Astrocyte of the cerebellum (primary cell): ENCODE results near the gene ESYT1.
A peak's percentile ranks its signal among the peaks of the same experiment; 100 is the strongest.

Experiments
- DNase-seq: peaks from one replicate; pipeline ENCODE4 v3.0.0-alpha.2; 2011; ENCODE audit warnings: low read depth
- H3K4me3 ChIP-seq: 2 replicates; pipeline ENCODE4 v1.5.1; 2011; ENCODE audit warnings: mild to moderate bottlenecking, low read depth, low read length, moderate library complexity
- in situ Hi-C: cut with HindIII; loops from 2 replicates; pipeline ENCODE4 v1.10.0; 2017; ENCODE audit warnings: low sequenced_read_pairs
- TF ChIP-seq, protein P1 (sequence below): IDR thresholded peaks from 2 replicates; pipeline ENCODE4 v1.5.1; 2012; ENCODE audit warnings: low read length, low read depth, moderate library complexity, mild to moderate bottlenecking; ENCODE audit errors: missing control alignments

Gene ESYT1, protein sequence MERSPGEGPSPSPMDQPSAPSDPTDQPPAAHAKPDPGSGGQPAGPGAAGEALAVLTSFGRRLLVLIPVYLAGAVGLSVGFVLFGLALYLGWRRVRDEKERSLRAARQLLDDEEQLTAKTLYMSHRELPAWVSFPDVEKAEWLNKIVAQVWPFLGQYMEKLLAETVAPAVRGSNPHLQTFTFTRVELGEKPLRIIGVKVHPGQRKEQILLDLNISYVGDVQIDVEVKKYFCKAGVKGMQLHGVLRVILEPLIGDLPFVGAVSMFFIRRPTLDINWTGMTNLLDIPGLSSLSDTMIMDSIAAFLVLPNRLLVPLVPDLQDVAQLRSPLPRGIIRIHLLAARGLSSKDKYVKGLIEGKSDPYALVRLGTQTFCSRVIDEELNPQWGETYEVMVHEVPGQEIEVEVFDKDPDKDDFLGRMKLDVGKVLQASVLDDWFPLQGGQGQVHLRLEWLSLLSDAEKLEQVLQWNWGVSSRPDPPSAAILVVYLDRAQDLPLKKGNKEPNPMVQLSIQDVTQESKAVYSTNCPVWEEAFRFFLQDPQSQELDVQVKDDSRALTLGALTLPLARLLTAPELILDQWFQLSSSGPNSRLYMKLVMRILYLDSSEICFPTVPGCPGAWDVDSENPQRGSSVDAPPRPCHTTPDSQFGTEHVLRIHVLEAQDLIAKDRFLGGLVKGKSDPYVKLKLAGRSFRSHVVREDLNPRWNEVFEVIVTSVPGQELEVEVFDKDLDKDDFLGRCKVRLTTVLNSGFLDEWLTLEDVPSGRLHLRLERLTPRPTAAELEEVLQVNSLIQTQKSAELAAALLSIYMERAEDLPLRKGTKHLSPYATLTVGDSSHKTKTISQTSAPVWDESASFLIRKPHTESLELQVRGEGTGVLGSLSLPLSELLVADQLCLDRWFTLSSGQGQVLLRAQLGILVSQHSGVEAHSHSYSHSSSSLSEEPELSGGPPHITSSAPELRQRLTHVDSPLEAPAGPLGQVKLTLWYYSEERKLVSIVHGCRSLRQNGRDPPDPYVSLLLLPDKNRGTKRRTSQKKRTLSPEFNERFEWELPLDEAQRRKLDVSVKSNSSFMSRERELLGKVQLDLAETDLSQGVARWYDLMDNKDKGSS

DNA sequence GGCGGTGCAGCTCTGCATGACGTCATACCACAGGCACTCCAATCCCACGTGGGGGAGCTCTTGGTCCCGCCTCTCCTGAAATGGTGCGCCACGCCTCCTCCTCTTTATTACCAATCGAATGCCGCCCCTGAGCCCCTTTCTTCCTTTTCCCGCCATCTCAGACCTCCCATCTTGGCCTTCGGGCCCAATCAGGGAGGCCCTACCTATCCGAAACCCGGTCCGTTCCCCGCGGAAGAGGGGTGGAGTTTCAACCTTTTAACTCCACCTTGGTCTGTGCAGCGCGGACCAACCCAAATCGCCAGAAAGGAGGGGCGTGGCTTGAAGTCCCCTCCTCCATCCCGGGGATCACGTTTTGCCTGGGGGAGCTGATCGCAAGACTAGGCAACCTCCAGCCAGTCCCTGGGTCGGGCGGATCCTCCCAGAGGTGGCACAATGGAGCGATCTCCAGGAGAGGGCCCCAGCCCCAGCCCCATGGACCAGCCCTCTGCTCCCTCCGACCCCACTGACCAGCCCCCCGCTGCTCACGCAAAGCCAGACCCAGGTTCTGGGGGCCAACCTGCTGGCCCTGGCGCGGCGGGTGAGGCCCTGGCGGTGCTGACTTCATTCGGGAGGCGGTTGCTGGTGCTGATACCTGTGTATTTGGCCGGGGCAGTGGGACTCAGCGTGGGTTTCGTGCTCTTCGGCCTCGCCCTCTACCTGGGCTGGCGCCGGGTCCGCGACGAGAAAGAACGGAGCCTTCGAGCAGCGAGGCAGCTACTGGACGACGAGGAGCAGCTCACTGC, at the start of gene ESYT1:
ESYT1 (plus strand) TSS at position 380 of the 782 bp plus-strand sequence; CDS start at position 433, 53 bp downstream.
- peak within 1 kb of the TSS; percentile 92 for H3K4me3 ChIP-seq
- DNase-seq = peak; percentile 100
- in situ Hi-C loops = loop anchor here (5.0 to 10.0 kb wide), 2 partner anchors 47 to 94 kb away; partner anchors contain the start of genes NABP2 and RNF41
- TF ChIP-seq, protein P1, sequence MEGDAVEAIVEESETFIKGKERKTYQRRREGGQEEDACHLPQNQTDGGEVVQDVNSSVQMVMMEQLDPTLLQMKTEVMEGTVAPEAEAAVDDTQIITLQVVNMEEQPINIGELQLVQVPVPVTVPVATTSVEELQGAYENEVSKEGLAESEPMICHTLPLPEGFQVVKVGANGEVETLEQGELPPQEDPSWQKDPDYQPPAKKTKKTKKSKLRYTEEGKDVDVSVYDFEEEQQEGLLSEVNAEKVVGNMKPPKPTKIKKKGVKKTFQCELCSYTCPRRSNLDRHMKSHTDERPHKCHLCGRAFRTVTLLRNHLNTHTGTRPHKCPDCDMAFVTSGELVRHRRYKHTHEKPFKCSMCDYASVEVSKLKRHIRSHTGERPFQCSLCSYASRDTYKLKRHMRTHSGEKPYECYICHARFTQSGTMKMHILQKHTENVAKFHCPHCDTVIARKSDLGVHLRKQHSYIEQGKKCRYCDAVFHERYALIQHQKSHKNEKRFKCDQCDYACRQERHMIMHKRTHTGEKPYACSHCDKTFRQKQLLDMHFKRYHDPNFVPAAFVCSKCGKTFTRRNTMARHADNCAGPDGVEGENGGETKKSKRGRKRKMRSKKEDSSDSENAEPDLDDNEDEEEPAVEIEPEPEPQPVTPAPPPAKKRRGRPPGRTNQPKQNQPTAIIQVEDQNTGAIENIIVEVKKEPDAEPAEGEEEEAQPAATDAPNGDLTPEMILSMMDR = no peak

DNA sequence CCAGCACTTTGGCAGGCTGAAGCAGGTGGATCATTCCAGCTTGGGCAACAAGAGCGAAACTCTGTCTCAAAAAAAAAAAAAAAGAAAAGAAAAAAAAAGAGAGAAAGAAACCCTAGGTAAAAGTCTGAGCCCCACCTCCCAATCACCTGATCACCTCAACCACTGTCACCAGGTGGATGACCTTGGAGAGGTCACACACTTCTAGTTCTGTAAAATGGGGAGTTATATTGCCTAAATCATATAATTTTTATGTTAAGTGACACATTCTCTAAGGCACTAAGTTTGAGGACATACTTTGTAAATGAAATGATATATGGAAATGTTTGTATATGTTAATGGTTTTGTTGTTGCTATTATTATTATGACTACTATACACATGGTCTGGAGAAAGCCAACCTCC, 49.6 kb upstream of the ESYT1 start:
- in situ Hi-C loops = no loop called here

DNA sequence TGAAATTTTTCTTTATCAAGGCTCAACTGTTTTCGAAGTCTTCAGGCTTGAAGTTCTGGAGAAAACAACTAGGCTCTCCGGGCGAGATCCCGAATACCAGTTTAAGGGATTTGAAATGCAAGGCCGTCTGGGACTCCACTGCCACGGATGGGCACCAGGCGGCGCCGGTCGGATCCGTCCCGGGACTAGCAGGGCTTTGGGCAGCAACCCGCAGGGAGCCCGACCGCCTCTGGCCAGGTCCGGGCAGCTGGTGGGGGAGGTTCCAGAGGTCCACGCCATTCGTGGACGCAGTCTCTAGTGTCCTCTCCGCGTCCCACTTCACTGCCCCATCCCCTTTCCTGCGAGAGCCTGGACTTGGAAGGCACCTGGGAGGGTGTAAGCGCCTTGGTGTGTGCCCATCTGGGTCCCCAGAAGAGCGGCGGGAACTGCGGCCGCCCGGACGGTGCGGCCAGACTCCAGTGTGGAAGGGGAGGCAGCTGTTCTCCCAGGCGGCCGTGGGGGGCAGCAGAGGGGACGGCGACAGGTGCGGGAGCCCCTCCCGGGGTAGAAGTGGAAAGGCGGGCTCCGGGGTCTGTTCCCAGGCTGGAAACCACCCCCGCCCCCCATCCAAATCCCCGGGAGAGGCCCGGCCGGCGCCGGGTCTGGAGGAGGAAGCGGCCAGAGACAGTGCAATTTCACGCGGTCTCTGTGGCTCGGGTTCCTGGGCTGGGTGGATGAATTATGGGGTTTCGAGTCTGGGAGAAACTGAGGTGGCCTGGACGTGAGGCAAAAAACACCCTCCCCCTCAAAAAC, 48.9 kb upstream of the ESYT1 start:
- TF ChIP-seq, protein P1 = peak; percentile 86
- peak; percentile 49 for DNase-seq
- in situ Hi-C loops = no loop called here
- peak overlapping the region; percentile 52 for H3K4me3 ChIP-seq

More for the DNA sequence above, 49.6 kb upstream of the ESYT1 start:
- H3K4me3 ChIP-seq = no peak overlapping the region
- no peak for DNase-seq
- TF ChIP-seq, protein P1 = no peak

DNA sequence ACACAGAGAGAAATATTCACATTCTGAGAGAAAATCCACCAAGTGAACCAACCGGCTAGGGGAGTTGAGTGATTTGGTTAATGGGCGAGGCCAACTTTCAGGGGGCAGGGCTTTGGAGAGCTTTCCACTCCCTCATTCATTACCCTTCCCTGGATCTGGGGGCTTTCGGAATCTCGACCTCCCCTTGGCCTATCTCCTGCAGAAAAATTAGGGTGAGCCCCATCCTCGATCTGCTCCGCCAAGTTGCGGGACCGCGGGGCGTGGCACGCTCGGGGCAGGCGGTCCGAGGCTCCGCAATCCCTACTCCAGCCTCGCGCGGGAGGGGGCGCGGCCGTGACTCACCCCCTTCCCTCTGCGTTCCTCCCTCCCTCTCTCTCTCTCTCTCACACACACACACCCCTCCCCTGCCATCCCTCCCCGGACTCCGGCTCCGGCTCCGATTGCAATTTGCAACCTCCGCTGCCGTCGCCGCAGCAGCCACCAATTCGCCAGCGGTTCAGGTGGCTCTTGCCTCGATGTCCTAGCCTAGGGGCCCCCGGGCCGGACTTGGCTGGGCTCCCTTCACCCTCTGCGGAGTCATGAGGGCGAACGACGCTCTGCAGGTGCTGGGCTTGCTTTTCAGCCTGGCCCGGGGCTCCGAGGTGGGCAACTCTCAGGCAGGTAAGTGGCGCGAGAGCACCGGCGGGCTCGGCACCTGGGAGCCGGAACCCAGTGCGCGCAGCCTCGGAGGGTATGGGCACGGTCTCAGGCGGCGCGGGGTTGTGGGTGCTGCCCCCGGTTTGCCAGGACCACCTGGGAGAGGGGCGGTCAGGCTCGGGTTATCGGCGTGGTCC, 48.1 kb upstream of the ESYT1 start, which contains the start of gene ERBB3:
ERBB3 (plus strand) TSS at position 443 of the 833 bp plus-strand sequence; CDS start at position 579, 136 bp downstream.
- in situ Hi-C loops = no loop called here
- TF ChIP-seq, protein P1 = no peak
- peak; percentile 15 for DNase-seq
- peak within 1 kb of the TSS; percentile 52 for H3K4me3 ChIP-seq

DNA sequence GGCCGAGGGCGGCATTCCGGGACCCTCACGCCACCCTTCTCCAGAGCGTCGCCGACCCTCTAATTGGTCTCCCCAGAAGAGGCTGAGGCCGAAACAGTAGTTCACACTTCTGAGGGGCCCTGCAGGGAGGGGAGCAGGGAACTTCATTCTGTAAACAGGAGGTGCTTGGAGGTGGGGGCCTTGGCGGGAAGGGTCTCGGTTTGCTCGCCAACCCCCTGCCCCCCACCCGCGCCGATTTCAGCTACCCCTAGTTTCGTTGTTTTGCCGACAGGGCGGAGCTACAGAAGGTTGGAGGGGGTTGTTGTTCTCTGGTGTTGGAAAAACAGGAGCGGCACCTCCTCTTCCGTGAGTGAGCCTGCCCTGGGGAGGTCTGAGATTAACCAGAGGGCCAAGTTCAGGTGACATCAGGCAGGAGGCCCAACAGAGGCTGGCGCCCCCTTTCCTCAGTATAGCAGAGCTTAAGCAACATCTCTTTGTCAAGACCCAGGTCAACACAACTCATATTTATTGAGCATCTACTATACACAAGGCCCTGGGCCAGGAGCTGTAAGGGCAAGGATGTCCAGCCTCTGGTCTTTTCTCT, 47.4 kb upstream of the ESYT1 start:
- H3K4me3 ChIP-seq = peak overlapping the region; percentile 52
- TF ChIP-seq, protein P1 = no peak
- in situ Hi-C loops = no loop called here
- no peak for DNase-seq
